Tibial artery (tissue), 4 donors: ENCODE data around the gene SOX8.

ENCODE experiments used
- DNase-seq, 2 donors: peaks; one replicate each; pipeline ENCODE4 v3.0.0-alpha.2; 2019
- H3K27ac ChIP-seq, 2 donors: fragments of 200-600 bp; sonication (generic) in 1 of 2; 1 replicate in 1 of 2; 2 replicates in 1 of 2; pipeline ENCODE4 v1.5.1; 2018 to 2019; ENCODE audit warnings: mild to moderate bottlenecking in 1 of 2
- H3K27me3 ChIP-seq, 2 donors: fragments of 200-600 bp; sonication (generic) in 1 of 2; one replicate each; pipeline versions ENCODE4 v1.5.1 to v1.6.0; 2016 to 2019
- H3K36me3 ChIP-seq, 3 donors: fragments of 200-600 bp; sonication (generic) in 2 of 3; one replicate each; pipeline ENCODE4 v1.5.1; 2016 to 2019; ENCODE audit warnings: mild to moderate bottlenecking in 2 of 3
- H3K4me1 ChIP-seq, 4 donors: fragments of 200-600 bp; sonication (generic) in 2 of 4; 1 replicate in 3 of 4; 2 replicates in 1 of 4; pipeline ENCODE4 v1.5.1; 2016 to 2019
- H3K4me3 ChIP-seq, 2 donors: fragments of 200-600 bp; sonication (generic) in 1 of 2; 1 replicate in 1 of 2; 2 replicates in 1 of 2; pipeline ENCODE4 v1.5.1; 2018 to 2019; ENCODE audit warnings: mild to moderate bottlenecking in 2 of 2
- H3K9me3 ChIP-seq, 3 donors: fragments of 200-600 bp; sonication (generic) in 1 of 3; one replicate each; pipeline ENCODE4 v1.5.1; 2016 to 2019
- intact Hi-C: fragments of 100-400 bp; cut with DNase I; formaldehyde crosslinking; loops from one replicate; pipeline ENCODE4 v1.15.0; 2023; ENCODE audit warnings: low total_unique reads
- TF ChIP-seq, protein P1 (sequence below), 2 experiments: fragments of 200-600 bp in 1 of 2; fragments of 450-650 bp in 1 of 2; IDR thresholded peaks; one replicate each; pipeline ENCODE4 v1.5.1; 2017 to 2019; ENCODE audit warnings: antibody characterized with exemption in 2 of 2, mild to moderate bottlenecking in 1 of 2, moderate library complexity in 1 of 2

Gene SOX8

DNA sequence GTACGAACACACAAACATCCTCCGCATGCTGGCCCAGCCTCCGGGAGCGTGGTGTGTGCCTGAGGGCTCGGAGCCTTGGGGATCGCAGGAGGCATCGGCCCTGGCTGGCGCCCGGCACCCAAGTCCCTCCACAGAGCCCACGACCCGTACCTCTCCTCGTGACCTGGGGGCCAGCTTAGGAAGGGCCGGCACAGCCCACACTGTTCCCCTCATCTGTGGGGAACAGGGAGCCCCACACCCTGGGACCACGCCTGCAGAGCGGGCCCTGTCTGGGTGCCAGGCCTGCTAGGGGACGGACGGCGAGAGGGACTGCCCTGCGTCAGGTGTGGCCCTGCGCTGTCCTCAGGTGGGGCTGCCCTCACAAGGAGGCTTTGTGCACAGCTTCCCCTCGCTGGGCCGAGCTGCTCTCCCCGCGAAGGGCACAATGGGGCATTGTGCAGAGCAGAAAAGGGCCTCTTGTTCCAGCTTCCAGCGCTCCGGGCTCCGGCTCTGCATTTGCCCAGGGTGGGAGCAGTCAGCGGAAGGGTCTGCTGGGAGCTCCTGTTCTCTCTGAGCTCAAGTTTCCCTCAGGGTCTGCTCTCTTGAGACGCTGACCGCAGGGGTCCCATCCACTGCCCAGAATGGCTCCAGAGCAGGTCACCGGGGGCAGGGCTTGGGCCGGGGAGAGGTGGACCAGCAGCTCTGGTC, 9.1 kb upstream of the SOX8 start:
- Histone ChIP-seq H3K4me1 (peaks cover 4 to 45% (median 27%) of the 10 kb centered on the region in 4 donors), H3K27ac (no peak overlapping the region), H3K36me3 (peaks cover 1 to 10% (median 2%) of the 10 kb centered on the region in 3 donors), H3K27me3 (peaks cover 0 to 6% of the 10 kb centered on the region in 2 donors), H3K4me3 (no peak overlapping the region), H3K9me3 (no peaks in the 10 kb centered on the region)
- TF ChIP-seq, protein P1, sequence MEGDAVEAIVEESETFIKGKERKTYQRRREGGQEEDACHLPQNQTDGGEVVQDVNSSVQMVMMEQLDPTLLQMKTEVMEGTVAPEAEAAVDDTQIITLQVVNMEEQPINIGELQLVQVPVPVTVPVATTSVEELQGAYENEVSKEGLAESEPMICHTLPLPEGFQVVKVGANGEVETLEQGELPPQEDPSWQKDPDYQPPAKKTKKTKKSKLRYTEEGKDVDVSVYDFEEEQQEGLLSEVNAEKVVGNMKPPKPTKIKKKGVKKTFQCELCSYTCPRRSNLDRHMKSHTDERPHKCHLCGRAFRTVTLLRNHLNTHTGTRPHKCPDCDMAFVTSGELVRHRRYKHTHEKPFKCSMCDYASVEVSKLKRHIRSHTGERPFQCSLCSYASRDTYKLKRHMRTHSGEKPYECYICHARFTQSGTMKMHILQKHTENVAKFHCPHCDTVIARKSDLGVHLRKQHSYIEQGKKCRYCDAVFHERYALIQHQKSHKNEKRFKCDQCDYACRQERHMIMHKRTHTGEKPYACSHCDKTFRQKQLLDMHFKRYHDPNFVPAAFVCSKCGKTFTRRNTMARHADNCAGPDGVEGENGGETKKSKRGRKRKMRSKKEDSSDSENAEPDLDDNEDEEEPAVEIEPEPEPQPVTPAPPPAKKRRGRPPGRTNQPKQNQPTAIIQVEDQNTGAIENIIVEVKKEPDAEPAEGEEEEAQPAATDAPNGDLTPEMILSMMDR (IDR thresholded peaks at IDR 0.05) = no peak
- intact Hi-C loops = no loop called here
- no peak for DNase-seq

DNA sequence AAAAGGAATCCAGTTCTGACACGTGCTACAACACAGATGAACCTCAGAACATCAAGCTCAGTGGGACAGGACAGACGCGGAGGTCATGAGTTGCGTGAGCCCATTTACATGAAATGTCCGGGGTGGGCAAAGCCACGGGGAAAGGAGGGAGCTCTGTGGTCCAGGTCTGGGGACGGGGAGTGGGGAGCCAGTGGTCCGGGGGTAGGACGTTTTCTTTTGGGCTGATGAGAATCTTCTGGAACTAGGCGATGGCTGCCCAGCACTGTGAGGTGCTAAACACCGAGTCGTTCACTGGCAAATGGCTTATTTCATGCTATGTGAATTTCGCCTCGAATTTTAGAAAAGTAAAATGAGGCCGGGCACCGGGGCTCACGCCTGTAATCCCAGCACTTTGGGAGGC, 8.2 kb upstream of the SOX8 start:
- TF ChIP-seq, protein P1 (IDR thresholded peaks at IDR 0.05) = no peak
- Histone ChIP-seq H3K27me3 (peaks cover 0 to 13% of the 10 kb centered on the region in 2 donors), H3K9me3 (no peaks in the 10 kb centered on the region), H3K4me1 (peaks cover 4 to 46% (median 28%) of the 10 kb centered on the region in 4 donors), H3K36me3 (peaks cover 0 to 3% (median 0%) of the 10 kb centered on the region in 3 donors), H3K27ac (no peak overlapping the region), H3K4me3 (no peak overlapping the region)
- intact Hi-C loops = no loop called here
- DNase-seq = no peak

DNA sequence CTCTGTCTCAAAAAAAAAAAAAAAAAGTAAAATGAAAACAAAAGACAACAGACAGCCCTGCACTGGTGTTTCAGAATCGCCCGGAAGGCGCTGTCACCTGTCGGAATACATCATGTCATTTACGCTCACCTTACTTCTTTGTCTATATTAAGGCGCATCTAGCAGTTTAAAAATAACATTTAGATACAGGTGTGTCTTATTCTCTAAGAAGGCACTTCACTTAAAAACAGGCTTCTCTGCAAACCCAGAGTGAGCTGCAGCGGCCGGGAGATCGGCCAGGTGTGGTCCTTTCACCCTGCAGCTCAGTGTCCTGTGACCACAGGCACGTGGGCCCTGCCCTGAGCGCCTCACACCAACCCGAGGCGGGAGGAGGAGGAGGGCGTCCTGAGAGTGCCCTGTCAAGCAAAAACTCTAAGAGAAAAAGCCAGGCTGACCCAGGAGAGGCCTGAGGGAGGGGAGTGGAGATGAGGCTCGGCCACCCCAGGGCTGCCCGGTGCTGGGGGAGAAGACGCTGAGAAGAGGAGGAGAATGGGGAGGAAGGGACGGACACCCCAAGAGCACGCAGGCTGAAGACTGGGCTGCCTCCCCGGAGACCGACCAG, 7.5 kb upstream of the SOX8 start:
- DNase-seq = no peak
- TF ChIP-seq, protein P1 (IDR thresholded peaks at IDR 0.05) = no peak
- Histone ChIP-seq H3K36me3 (no peaks in the 10 kb centered on the region), H3K4me3 (no peak overlapping the region), H3K27ac (no peak overlapping the region), H3K4me1 (peaks cover 4 to 46% (median 23%) of the 10 kb centered on the region in 4 donors), H3K27me3 (peaks cover 0 to 20% of the 10 kb centered on the region in 2 donors), H3K9me3 (no peaks in the 10 kb centered on the region)
- intact Hi-C loops = no loop called here

DNA sequence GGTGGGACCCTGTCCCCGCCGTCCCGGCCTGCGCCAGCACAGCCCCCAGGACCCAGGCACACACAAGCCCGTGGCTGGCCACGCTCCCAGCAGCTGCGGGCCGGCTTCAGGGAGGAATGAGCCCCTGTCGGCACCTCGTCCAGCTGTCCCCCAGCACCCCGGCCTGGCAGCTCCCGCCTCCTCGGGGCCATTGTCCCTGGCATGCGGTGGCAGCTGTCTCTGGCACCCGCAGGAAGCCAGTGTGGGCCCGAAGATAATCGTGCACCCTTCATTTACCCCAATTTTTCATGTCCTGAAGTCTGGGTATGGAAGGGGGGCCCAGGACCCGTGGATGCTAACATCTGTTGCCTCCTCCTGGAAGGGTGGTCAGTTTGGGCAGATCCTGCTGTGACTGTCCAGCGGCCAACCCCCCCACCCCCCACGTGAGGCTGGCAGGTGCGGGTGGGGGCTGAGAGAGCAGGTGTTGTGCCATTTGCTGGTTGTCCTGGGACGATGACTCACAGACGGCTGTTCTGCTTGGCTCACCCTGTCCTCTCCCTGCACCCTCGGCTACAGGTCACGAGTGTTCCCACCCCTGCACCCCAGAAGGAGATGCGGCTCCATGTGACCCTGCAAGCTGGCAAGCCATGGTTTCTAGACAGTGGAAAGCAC, 6.8 kb upstream of the SOX8 start:
- H3K4me3 ChIP-seq = no peak overlapping the region
- no peaks in the 10 kb centered on the region for H3K9me3 ChIP-seq
- no peaks in the 10 kb centered on the region for H3K36me3 ChIP-seq
- DNase-seq = no peak
- peaks cover 1 to 46% (median 16%) of the 10 kb centered on the region in 4 donors for H3K4me1 ChIP-seq
- H3K27me3 ChIP-seq = peaks cover 0 to 27% of the 10 kb centered on the region in 2 donors
- H3K27ac ChIP-seq = no peak overlapping the region
- TF ChIP-seq, protein P1 (IDR thresholded peaks at IDR 0.05) = no peak
- intact Hi-C loops = no loop called here

DNA sequence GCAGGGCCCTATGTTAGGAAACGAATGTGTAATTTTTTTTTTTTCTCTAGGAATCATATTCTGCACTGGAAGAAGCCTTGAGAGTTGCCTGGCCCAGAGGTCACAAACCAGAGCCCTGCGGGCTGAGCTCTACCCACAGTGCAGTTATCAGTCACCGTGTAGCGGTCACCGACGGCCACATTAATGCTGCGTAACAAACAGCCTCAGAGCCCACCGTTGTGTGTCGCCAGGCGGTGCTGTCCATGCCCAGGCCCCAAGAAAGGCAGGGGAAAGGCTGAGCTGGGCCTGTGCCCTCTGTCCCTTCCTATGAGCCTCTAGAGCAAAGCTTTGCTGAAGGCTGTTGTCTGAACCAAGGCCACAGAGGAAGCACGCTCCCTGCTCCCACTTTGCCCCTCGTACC, 6.3 kb upstream of the SOX8 start:
- Histone ChIP-seq H3K27me3 (peaks cover 0 to 32% of the 10 kb centered on the region in 2 donors), H3K9me3 (no peaks in the 10 kb centered on the region), H3K36me3 (no peaks in the 10 kb centered on the region), H3K4me3 (no peak overlapping the region), H3K4me1 (peaks cover 0 to 46% (median 15%) of the 10 kb centered on the region in 4 donors), H3K27ac (no peak overlapping the region)
- no peak for DNase-seq
- TF ChIP-seq, protein P1 (IDR thresholded peaks at IDR 0.05) = no peak
- intact Hi-C loops = no loop called here
